ENCODE measurements around the gene GALNS. TPM values are rescaled to one million over a fixed set of nuclear protein-coding genes. Genes with fewer than 3 reads are reported as not detected.

The GALNS gene
- polyA plus RNA-seq, 2 of the 4 experiments (the other 2 are of a cell fraction) = 7.0 to 31.2 TPM

- no peak for FAIRE-seq
- POLR2A ChIA-PET = no interaction called here
- H3K4me3 ChIP-seq = no peak overlapping the region
- peaks cover 16% of the 10 kb centered on the region for H3K4me1 ChIP-seq
- no peaks in the 10 kb centered on the region for H3K9me3 ChIP-seq
- no peak for TF ChIP-seq HOXA7 (CRISPR knock-in tag; IDR thresholded peaks at IDR 0.05)
- TF ChIP-seq NFE2L2 (conservative IDR thresholded peaks at IDR 0.05; ENCODE audit: low read length) = no peak
- DNase-seq (ENCODE audit: low read depth in 1 of 2, low spot score in 1 of 2) = no peak
- WGBS (ENCODE audit: missing lambda C conversion rate) = 88% methylated on average over 11 of the region's 11 CpGs
- CTCF ChIA-PET = interaction anchor here (0.6 to 5.6 kb wide), 4 partner anchors 11 to 1109 kb away, joined by 3 to 41 read pairs (median 6); no protein-coding TSS in a partner anchor
- H3K27ac ChIP-seq = no peak overlapping the region
- ATAC-seq = no peak
- no peak overlapping the region for H3K4me2 ChIP-seq
Measured at GRCh38 chr16:88787579-88788314, 69.0 kb downstream of the GALNS start.

GRCh38 chr16:88785106-88785924, 71.4 kb downstream of the GALNS start, which contains the start of gene PIEZO1:
PIEZO1 (minus strand) TSS chr16:88785220; CDS start chr16:88784964, 256 bp downstream.
- FAIRE-seq (no peak), ATAC-seq (peak; percentile 51 to 60), DNase-seq (ENCODE audit: low read depth in 1 of 2, low spot score in 1 of 2) (peak; percentile 62 to 70)
- Histone ChIP-seq H3K4me1 (peaks cover 40% of the 10 kb centered on the region), H3K27ac (peak within 1 kb of the TSS; percentile 97 to 99), H3K4me3 (peak within 1 kb of the TSS; percentile 99), H3K9me3 (no peaks in the 10 kb centered on the region), H3K4me2 (peak within 1 kb of the TSS; percentile 95)
- WGBS (ENCODE audit: missing lambda C conversion rate) = 55% methylated on average over 9 of the region's 110 CpGs
- CTCF ChIA-PET = interaction anchor here (0.7 to 5.6 kb wide), 10 partner anchors 8 to 77 kb away, joined by 3 to 41 read pairs (median 4); no protein-coding TSS in a partner anchor
- POLR2A ChIA-PET = interaction anchor here (0.6 to 2.4 kb wide), 3 partner anchors 26 to 455 kb away, joined by 3 to 18 read pairs (median 7); partner anchors contain the start of gene APRT
- TF ChIP-seq HEYL (CRISPR knock-in tag; IDR thresholded peaks at IDR 0.05) = no peak
- no peak for TF ChIP-seq ZFP36 (IDR thresholded peaks at IDR 0.05; ENCODE audit: borderline replicate concordance, partially characterized antibody)
- no peak for TF ChIP-seq RARB (CRISPR knock-in tag; IDR thresholded peaks at IDR 0.05)
- TF ChIP-seq ZSCAN20 (CRISPR knock-in tag; IDR thresholded peaks at IDR 0.05) = no peak
- TF ChIP-seq REST (IDR thresholded peaks at IDR 0.05) = no peak
- no peak for TF ChIP-seq HES2 (IDR thresholded peaks at IDR 0.05)
- TF ChIP-seq RFX5 (IDR thresholded peaks at IDR 0.05) = no peak
- no peak for TF ChIP-seq GATA3 (IDR thresholded peaks at IDR 0.05; ENCODE audit: borderline replicate concordance)
- no peak for TF ChIP-seq KDM5A (IDR thresholded peaks at IDR 0.05)
- TF ChIP-seq NPAS2 (CRISPR knock-in tag; IDR thresholded peaks at IDR 0.05; ENCODE audit: borderline replicate concordance) = no peak
- no peak; the same call in 1 of the 2 replicates for TF ChIP-seq HOXB13 (CRISPR knock-in tag; IDR thresholded peaks at IDR 0.05; ENCODE audit: low read depth)
- no peak for TF ChIP-seq NFE2L2 (conservative IDR thresholded peaks at IDR 0.05; ENCODE audit: low read length)
- TF ChIP-seq HOXA7 (CRISPR knock-in tag; IDR thresholded peaks at IDR 0.05) = no peak
- TF ChIP-seq ATOH8 (CRISPR knock-in tag; IDR thresholded peaks at IDR 0.05; ENCODE audit: low read depth) = peak; percentile 28; the same call in 1 of the 2 replicates
- TF ChIP-seq CTCF (IDR thresholded peaks at IDR 0.05) = peak; percentile 89
- TF ChIP-seq ZC3H11A (IDR thresholded peaks at IDR 0.05) = no peak
- peak; percentile 69; the same call in 1 of the 3 replicates for TF ChIP-seq BCL3 (IDR thresholded peaks at IDR 0.05)
- TF ChIP-seq MAFK (IDR thresholded peaks at IDR 0.05; ENCODE audit: partially characterized antibody) = no peak
- TF ChIP-seq RCOR1 (IDR thresholded peaks at IDR 0.05; ENCODE audit: low read depth, low read length) = no peak
- no peak for TF ChIP-seq JUNB (IDR thresholded peaks at IDR 0.05)
- no peak for TF ChIP-seq FOSB (CRISPR knock-in tag; IDR thresholded peaks at IDR 0.05)
- TF ChIP-seq FOXS1 (CRISPR knock-in tag; IDR thresholded peaks at IDR 0.05) = no peak
- TF ChIP-seq HOXB5 (CRISPR knock-in tag; IDR thresholded peaks at IDR 0.05) = no peak
- no peak for TF ChIP-seq ELK1 (IDR thresholded peaks at IDR 0.05; ENCODE audit: low read depth, low read length)
- TF ChIP-seq POLR2AphosphoS2 (conservative IDR thresholded peaks at IDR 0.05; ENCODE audit: low read length) = no peak
